Sigmoid colon (tissue), 4 donors: ENCODE measurements around the gene ARHGAP10.

Source experiments
- POLR2AphosphoS5 ChIP-seq, 4 donors: sonication (generic); formaldehyde crosslinking; IDR thresholded peaks; one replicate each; pipeline ENCODE4 v1.6.1; 2017; ENCODE audit warnings: antibody characterized with exemption in 4 of 4
- TF ChIP-seq, protein P1 (sequence below), 4 experiments: fragments of 450-650 bp in 3 of 4; fragments of 200-600 bp in 1 of 4; IDR thresholded peaks; one replicate each; pipeline ENCODE4 v1.5.1; 2016 to 2019; ENCODE audit warnings: antibody characterized with exemption in 4 of 4, mild to moderate bottlenecking in 3 of 4, moderate library complexity in 2 of 4

DNA sequence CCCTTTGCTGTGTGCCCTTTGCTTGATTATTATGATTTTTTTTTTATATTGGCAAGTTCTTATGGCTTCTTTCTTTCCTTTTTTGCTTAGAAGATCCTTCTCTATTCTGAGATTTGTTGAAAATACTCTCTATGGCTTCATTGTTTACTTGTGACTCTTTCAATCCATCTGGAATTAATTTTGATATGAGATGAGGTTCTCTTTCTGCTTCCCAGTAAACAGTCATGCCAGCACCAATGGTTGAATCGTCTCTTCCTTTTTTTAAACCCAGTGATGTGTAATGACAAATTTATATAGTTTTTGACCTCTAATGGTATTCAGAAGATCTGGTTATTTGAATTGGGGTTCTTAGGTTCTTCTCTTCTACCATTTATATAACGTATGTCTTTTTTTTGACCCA lies 121.8 kb downstream of the ARHGAP10 start:
- TF ChIP-seq, protein P1, sequence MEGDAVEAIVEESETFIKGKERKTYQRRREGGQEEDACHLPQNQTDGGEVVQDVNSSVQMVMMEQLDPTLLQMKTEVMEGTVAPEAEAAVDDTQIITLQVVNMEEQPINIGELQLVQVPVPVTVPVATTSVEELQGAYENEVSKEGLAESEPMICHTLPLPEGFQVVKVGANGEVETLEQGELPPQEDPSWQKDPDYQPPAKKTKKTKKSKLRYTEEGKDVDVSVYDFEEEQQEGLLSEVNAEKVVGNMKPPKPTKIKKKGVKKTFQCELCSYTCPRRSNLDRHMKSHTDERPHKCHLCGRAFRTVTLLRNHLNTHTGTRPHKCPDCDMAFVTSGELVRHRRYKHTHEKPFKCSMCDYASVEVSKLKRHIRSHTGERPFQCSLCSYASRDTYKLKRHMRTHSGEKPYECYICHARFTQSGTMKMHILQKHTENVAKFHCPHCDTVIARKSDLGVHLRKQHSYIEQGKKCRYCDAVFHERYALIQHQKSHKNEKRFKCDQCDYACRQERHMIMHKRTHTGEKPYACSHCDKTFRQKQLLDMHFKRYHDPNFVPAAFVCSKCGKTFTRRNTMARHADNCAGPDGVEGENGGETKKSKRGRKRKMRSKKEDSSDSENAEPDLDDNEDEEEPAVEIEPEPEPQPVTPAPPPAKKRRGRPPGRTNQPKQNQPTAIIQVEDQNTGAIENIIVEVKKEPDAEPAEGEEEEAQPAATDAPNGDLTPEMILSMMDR (IDR thresholded peaks at IDR 0.05): no peak
- TF ChIP-seq POLR2AphosphoS5 (IDR thresholded peaks at IDR 0.05): no peak
